GM19238 (cell line): ENCODE data around the gene GUCY1A2.
"Not testable (repeated sequence)": the region's sequence is repeated elsewhere in the genome, so short reads cannot be mapped to it uniquely, and the experiment has no call there.

Experiments
- DNase-seq: peaks from one replicate; pipeline ENCODE4 v3.0.0; 2011; ENCODE audit warnings: low spot score; ENCODE audit not compliant: insufficient read length

The GUCY1A2 gene

GRCh38 chr11:106848526-106848925 is 169.8 kb downstream of the GUCY1A2 start:
- no peak for DNase-seq

- DNase-seq: no peak
Measured at GRCh38 chr11:106842134-106842533, 176.1 kb downstream of the GUCY1A2 start.

DNA sequence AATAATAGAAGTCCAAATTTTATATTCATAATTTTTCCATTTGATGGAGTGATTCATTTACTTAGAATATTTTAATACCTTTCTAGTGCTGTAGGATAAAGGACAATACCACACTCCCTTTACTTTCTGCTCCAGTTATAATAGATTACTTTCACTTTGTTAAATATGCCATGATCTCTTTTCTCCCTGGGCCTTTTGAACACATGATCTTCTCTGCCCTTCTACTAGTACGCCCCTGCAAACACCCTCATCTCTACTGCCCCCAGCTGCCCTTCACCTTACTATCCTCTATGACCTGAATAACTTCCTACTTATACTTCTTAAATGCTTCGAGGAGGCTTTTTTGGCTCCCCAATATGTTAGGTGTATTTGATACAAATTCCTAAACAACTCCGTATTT is 177.3 kb downstream of the GUCY1A2 start:
- no peak for DNase-seq

DNA sequence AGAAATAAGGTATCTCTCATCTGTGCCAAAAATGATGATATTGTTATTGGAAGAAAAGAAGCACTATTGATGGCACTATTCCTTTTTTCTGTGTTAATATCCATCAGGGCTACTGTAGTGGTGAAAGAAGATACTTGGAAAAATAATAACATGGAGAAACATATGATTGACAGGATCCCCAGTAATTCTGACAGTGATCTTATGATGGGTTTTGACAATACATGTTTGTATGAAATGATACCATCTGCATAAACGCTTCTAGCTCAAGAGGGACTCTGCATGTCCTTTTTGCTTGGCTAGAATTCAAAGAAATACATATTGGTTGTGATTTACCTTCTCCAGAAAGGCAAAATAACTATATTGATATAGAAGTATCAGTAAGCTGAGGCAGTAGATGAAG is 178.1 kb downstream of the GUCY1A2 start:
- DNase-seq: no peak

DNA sequence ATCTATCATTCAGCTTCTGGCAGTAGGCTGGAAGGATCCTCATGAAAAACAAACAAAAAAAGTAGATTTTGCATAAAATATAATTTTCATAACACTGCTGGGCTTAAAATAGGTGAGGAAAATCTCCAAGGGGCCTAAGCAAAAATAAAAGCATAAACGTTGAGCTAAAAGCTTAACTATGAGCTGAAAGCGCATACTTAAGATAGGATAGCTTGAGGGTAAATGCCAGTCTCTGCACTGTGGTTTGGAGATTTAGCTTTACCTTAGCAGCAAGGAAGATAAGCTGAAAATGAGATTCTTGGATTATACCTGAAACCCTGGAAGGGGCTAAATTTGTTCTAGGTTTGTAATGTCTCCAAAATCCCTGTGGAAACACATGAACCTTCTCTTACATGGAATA is 183.7 kb downstream of the GUCY1A2 start:
- no peak for DNase-seq

DNA sequence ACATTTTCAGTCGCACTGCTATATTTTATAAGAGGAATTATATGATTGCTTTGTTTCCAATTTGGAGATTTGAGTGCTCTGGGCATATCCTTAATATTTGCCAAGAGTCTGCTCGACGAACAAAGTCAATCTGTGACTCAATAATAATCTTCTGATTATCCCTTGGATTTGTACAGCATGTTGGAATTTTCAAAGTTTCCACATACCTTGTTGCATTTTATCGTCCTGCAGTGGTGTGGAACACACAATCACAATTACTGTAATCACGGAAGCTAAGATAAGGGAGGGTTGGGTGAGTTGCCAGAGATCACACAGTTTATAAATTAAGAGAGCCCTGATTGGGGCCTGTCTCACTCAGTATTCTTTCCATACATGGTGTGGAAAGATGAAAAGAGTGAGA is 189.3 kb downstream of the GUCY1A2 start:
- DNase-seq: no peak

DNA sequence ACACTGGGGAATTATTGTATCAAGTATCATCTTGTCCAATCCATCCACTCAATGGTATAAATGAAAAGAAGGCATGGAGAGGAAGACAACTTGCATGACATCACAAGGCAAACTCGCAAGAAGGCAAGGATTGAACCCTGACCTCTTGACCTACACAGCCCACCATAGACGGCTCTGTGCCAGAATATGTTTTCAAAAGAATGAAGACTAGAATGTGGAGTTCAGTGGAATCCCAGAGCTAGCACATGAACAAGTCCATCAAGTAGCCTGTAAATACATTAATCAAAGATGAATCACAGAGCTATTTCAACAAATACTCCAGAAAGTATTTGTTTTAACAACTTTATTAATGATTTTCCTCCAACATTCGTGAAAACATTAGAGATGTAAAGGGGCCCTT is 189.7 kb downstream of the GUCY1A2 start:
- DNase-seq: no peak

DNA sequence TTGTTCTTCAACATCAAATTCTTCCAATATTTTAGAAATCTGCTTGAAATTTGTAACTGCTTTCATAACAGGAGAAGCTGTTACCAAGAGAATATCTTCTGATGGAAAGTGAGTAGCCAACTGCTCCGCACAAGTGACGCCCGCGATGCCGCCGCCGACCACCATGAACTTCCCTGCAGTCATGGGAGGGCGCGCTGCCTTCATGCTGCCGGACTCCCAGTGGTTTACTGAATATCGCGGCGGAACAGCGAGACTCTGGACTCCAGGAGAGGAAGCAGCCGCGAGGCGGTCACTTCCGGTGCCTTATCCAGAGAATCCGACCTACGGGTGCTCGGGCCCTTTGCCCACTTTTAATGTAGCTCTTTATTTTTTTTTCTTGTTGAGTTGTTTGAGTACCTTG is 190.6 kb downstream of the GUCY1A2 start:
- no peak for DNase-seq

- not testable (repeated sequence) for DNase-seq
Measured at GRCh38 chr11:106826558-106826957, 191.7 kb downstream of the GUCY1A2 start.

GRCh38 chr11:106821826-106822225 is 196.4 kb downstream of the GUCY1A2 start:
- DNase-seq: no peak

DNA sequence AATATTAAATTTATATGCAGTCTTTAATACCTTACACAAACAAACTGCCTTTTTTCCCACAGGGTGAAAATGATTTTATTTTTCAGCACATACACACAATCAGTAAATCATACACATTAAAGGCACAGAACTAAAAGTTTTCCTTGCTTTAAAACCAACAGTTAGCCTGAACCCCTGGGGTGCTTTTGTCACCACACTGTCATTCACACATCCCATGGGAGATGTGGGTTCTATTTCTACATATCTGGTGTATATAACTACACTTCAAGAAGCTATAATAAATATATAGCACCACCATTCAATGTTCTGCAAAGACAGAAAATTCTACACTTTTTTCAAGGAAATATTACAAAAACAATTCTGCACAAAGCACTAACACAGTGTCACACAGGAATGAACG is 197.0 kb downstream of the GUCY1A2 start:
- no peak for DNase-seq

DNA sequence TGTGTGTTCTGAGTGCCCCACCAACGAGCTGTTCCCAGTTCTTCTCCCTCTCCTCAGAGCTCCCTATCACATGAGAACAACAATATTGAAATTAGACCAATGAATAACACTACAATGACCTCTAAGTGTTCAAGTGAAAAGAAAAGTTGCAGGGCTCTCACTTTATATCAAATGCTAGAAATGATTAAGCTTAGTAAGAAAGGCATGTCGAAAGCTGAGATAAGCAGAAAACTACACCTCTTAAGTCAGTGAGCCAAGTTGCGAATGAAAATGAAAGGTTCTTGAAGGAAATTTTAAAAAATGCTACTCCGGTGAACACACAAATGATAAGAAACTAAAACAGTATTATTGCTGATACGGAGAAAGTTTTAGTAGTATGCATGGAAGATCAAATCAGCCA is 199.8 kb downstream of the GUCY1A2 start:
- DNase-seq: no peak

DNA sequence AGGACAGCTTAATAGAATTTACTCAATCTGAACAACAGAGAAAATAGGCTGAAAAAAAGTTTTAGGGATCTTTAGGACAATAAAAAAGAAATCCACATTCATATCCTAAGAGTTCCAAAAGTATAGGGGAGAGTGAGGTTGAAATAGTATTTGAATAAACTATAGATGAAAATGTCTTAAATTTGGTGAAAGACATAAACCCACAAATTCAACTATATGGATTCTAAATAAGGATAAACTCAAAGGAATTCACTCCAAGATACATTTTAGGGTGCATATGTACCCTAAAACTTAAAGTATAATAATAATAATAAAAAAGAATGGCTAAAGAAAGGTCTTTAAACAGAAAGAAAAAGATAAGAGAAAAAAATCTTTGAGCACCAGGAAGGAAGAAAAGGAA is 203.1 kb downstream of the GUCY1A2 start:
- DNase-seq: no peak

- no peak for DNase-seq
Measured at GRCh38 chr11:106813806-106814205, 204.5 kb downstream of the GUCY1A2 start.

DNA sequence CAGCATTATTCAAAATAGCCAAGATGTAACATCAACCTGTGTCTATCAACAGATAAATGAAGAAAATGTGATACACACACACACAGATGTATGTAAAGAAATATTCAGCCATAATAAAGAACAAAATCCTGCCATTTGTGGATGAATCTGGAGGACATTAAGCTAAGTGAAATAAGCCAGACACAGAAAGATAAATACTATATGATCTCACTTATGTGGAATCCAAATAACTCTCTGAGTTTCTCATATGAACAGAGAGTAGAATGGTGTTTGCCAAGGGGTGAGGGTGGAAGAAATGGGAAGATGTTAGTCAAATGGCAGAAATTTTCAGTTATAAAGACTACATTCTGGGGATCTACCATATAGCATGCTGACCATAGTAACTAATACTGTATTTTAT is 224.2 kb downstream of the GUCY1A2 start:
- DNase-seq: no peak

- DNase-seq: no peak
Measured at GRCh38 chr11:106789406-106789805, 228.9 kb downstream of the GUCY1A2 start.

DNA sequence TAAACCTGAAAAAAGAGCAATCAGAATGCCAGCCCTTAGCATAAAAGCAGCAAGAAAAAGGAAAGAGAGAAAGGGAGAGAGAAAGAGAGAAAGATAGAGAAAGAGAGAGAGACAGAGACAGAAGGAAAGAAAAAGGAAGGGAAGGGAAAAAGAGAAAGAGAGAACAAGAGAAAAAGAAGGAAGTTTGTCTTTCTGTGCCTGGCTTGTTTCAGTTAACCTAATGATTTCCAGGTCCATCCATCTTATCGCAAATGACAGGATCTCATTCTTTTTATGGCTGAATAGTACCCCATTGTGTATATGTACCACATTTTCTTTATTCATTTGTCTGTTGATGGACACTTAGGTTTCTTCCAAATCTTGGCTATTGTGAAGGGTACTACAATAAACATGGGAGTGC is 230.8 kb downstream of the GUCY1A2 start:
- DNase-seq: no peak

GRCh38 chr11:106785913-106786650 is 232.2 kb downstream of the GUCY1A2 start:
- no peak for DNase-seq

GRCh38 chr11:106777302-106777701 is 241.0 kb downstream of the GUCY1A2 start:
- DNase-seq: not testable (repeated sequence)

GRCh38 chr11:106770489-106771085 is 247.7 kb downstream of the GUCY1A2 start:
- DNase-seq: no peak

DNA sequence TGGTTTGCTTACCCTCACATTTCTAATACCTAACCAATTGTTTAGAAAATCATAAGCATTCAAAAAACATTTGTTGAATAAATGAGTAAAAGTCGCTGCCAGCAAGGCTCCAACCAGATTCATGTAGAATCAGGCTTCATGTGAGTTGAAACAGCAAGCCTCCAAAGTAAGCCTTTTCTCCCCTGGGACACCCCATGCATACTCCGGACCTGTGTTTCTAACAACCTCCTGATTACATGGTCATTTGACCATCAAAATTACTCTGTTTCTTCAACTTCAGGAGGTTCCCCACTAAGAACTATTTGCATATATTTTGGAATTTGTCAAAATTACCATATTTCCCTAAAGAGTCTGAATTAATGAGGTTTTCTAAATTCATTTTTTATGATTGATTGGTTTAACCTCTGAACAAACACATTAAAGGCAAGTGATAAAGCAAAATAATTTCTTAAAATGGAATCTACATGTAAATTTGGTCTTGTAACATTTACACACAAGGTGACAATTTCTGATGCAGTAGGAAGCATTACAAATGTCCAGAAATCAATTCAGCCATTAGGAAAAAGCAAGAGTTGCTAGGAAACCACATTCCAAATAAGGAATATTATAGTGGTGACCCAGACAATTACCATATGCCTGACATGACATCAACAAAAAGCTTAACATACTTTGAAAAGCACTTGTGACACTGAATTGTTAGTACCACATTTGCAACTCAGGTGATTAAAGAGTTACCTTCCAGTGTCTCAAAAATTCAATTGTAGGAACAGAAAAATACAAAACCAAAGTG is 252.6 kb downstream of the GUCY1A2 start:
- no peak for DNase-seq

- no peak for DNase-seq
Measured at GRCh38 chr11:106763501-106763900, 254.8 kb downstream of the GUCY1A2 start.
